GM23248 (cell line): ENCODE results near the gene LAMA2.

ENCODE experiments used
- EZH2 ChIP-seq: fragments of 200-600 bp; sonication (generic); IDR thresholded peaks from 2 replicates; pipeline ENCODE4 v1.6.1; 2018; ENCODE audit warnings: antibody characterized with exemption, mild to moderate bottlenecking; ENCODE audit not compliant: insufficient read depth, poor library complexity, severe bottlenecking
- EZH2phosphoT487 ChIP-seq: fragments of 200-600 bp; sonication (generic); IDR thresholded peaks from 2 replicates; pipeline ENCODE4 v1.6.1; 2018; ENCODE audit warnings: antibody characterized with exemption, moderate library complexity, mild to moderate bottlenecking, low read depth; ENCODE audit not compliant: insufficient read depth

GRCh38 chr6:129432738-129433137 is 549.8 kb downstream of the LAMA2 start:
- TF ChIP-seq EZH2 (no peak), EZH2phosphoT487 (no peak)
